AG08396 (cell line): ENCODE results near the gene CCM2.

Source experiments
- DNase-seq: peaks from one replicate; pipeline ENCODE4 v3.0.0; 2012; ENCODE audit warnings: low spot score, mixed read lengths

The CCM2 gene

GRCh38 chr7:45125193-45125904 is 125.3 kb downstream of the CCM2 start:
- DNase-seq, result no peak
